K562 (cell line): Measurements from ENCODE around the gene THG1L. TPM values are rescaled to one million over a fixed set of nuclear protein-coding genes. Genes with fewer than 3 reads are reported as not detected.

Experiments used
- ARID3B ChIP-seq: fragments of 250-450 bp; sonication (Bioruptor Pico); IDR thresholded peaks from 2 replicates; pipeline ENCODE4 v1.4.0; 2020; ENCODE audit warnings: borderline replicate concordance
- GTF2B ChIP-seq: IDR thresholded peaks from 2 replicates; pipeline ENCODE4 v1.6.1; 2011; ENCODE audit not compliant: insufficient read length; ENCODE audit errors: extremely low read depth
- HNRNPL ChIP-seq: fragments of 200-400 bp; formaldehyde crosslinking; IDR thresholded peaks from 2 replicates; pipeline ENCODE4 v1.6.1; 2017; ENCODE audit warnings: low read depth, mild to moderate bottlenecking, low read length
- MCM2 ChIP-seq: fragments of 450-650 bp; IDR thresholded peaks from 2 replicates; pipeline ENCODE4 v1.6.1; 2017; ENCODE audit warnings: low read depth, mild to moderate bottlenecking
- MITF ChIP-seq: IDR thresholded peaks from 2 replicates; pipeline ENCODE4 v1.6.1; 2014; ENCODE audit warnings: antibody characterized with exemption
- NCOA4 ChIP-seq: fragments of 450-650 bp; IDR thresholded peaks from 2 replicates; pipeline ENCODE4 v1.6.1; 2018; ENCODE audit warnings: mild to moderate bottlenecking; ENCODE audit not compliant: partially characterized antibody
- NR2F6 ChIP-seq: fragments of 450-650 bp; formaldehyde crosslinking; IDR thresholded peaks from 2 replicates; pipeline ENCODE4 v1.4.0; 2020; ENCODE audit warnings: mild to moderate bottlenecking
- PURB ChIP-seq: sonication (generic); formaldehyde crosslinking; IDR thresholded peaks from 2 replicates; pipeline ENCODE4 v1.9.0; 2021; ENCODE audit warnings: low read depth, mild to moderate bottlenecking, missing genetic modification reagents
- SREBF2 ChIP-seq: sonication (generic); formaldehyde crosslinking; IDR thresholded peaks from 2 replicates; pipeline ENCODE4 v1.4.0; 2020; ENCODE audit warnings: mild to moderate bottlenecking, missing genetic modification reagents
- TOE1 ChIP-seq, 2 experiments: fragments of 450-650 bp in 1 of 2; sonication (generic) in 1 of 2; formaldehyde crosslinking in 1 of 2; IDR thresholded peaks; 2 replicates each; pipeline versions ENCODE4 v1.7.1 to v1.8.0; 2016 to 2022; ENCODE audit warnings: borderline replicate concordance in 2 of 2, mild to moderate bottlenecking in 2 of 2, antibody characterized with exemption in 1 of 2, inconsistent platforms in 1 of 2, low read depth in 1 of 2, missing genetic modification reagents in 1 of 2, moderate library complexity in 1 of 2
- ZNF561 ChIP-seq: fragments of 450-650 bp; formaldehyde crosslinking; conservative IDR thresholded peaks from 2 replicates; pipeline ENCODE4 v1.4.0; 2020; ENCODE audit warnings: mild to moderate bottlenecking, moderate library complexity
- ZNF696 ChIP-seq: fragments of 250-450 bp; sonication (Bioruptor Pico); conservative IDR thresholded peaks from 2 replicates; pipeline ENCODE4 v1.4.0; 2020; ENCODE audit warnings: mild to moderate bottlenecking, moderate library complexity
- polyA plus RNA-seq, 8 experiments: library from polyadenylated mRNA; depleted of rRNA in 4 of 8; stranded (reverse) in 5 of 8; unstranded in 3 of 8; fragments of >200 nt; fragmentation: Nextera tagmentation in 2 of 8; fragmentation: Illumina TruSeq in 1 of 8; extraction: Ambion mirVana in 2 of 8; extraction: Trizol in 1 of 8; gene quantifications; 2 replicates each; pipeline versions ENCODE4 v1.2.1 to v1.2.3, GENCODE V29; 2011 to 2014; ENCODE audit warnings: inconsistent platforms in 1 of 8, missing spikeins in 1 of 8
- total RNA-seq, 7 experiments: library from RNA; depleted of rRNA in 6 of 7; stranded (reverse); fragments of >200 nt in 6 of 7; fragmentation: Illumina TruSeq in 2 of 7; extraction: Trizol in 2 of 7; gene quantifications; 2 replicates each; pipeline versions ENCODE4 v1.2.1 to v1.2.3, GENCODE V29; 2011 to 2021; ENCODE audit warnings: low replicate concordance in 1 of 7
- TF ChIP-seq, protein P1 (sequence below): fragments of 250-450 bp; sonication (Bioruptor Pico); IDR thresholded peaks from 2 replicates; pipeline ENCODE4 v1.4.0; 2020; ENCODE audit warnings: mild to moderate bottlenecking, moderate library complexity, borderline replicate concordance
- TF ChIP-seq, protein P2 (sequence below): sonication (generic); formaldehyde crosslinking; IDR thresholded peaks from 2 replicates; pipeline ENCODE4 v1.8.0; 2022; ENCODE audit warnings: mild to moderate bottlenecking, missing genetic modification reagents

Gene THG1L
- total and polyA plus RNA-seq, 9 of the 15 experiments (the other 6 are each of a cell fraction or from before 2014, with no cell fraction given): 21.8 to 40.7 (median 28.0) TPM

- TF ChIP-seq MITF (no peak), SREBF2 (CRISPR knock-in tag) (no peak), TOE1 (IDR thresholded peaks at IDR 0.05; ENCODE audit: borderline replicate concordance) (peak; percentile 68), TOE1 (CRISPR knock-in tag; IDR thresholded peaks at IDR 0.05; ENCODE audit: borderline replicate concordance, low read depth) (no peak), PURB (CRISPR knock-in tag) (no peak), ARID3B (no peak), MCM2 (no peak), HNRNPL (no peak), GTF2B (peak; percentile 16), ZNF696 (CRISPR knock-in tag) (no peak), NCOA4 (no peak), NR2F6 (no peak), ZNF561 (CRISPR knock-in tag) (no peak)
- TF ChIP-seq, protein P1, sequence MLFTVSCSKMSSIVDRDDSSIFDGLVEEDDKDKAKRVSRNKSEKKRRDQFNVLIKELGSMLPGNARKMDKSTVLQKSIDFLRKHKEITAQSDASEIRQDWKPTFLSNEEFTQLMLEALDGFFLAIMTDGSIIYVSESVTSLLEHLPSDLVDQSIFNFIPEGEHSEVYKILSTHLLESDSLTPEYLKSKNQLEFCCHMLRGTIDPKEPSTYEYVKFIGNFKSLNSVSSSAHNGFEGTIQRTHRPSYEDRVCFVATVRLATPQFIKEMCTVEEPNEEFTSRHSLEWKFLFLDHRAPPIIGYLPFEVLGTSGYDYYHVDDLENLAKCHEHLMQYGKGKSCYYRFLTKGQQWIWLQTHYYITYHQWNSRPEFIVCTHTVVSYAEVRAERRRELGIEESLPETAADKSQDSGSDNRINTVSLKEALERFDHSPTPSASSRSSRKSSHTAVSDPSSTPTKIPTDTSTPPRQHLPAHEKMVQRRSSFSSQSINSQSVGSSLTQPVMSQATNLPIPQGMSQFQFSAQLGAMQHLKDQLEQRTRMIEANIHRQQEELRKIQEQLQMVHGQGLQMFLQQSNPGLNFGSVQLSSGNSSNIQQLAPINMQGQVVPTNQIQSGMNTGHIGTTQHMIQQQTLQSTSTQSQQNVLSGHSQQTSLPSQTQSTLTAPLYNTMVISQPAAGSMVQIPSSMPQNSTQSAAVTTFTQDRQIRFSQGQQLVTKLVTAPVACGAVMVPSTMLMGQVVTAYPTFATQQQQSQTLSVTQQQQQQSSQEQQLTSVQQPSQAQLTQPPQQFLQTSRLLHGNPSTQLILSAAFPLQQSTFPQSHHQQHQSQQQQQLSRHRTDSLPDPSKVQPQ: no peak
- TF ChIP-seq, protein P2, sequence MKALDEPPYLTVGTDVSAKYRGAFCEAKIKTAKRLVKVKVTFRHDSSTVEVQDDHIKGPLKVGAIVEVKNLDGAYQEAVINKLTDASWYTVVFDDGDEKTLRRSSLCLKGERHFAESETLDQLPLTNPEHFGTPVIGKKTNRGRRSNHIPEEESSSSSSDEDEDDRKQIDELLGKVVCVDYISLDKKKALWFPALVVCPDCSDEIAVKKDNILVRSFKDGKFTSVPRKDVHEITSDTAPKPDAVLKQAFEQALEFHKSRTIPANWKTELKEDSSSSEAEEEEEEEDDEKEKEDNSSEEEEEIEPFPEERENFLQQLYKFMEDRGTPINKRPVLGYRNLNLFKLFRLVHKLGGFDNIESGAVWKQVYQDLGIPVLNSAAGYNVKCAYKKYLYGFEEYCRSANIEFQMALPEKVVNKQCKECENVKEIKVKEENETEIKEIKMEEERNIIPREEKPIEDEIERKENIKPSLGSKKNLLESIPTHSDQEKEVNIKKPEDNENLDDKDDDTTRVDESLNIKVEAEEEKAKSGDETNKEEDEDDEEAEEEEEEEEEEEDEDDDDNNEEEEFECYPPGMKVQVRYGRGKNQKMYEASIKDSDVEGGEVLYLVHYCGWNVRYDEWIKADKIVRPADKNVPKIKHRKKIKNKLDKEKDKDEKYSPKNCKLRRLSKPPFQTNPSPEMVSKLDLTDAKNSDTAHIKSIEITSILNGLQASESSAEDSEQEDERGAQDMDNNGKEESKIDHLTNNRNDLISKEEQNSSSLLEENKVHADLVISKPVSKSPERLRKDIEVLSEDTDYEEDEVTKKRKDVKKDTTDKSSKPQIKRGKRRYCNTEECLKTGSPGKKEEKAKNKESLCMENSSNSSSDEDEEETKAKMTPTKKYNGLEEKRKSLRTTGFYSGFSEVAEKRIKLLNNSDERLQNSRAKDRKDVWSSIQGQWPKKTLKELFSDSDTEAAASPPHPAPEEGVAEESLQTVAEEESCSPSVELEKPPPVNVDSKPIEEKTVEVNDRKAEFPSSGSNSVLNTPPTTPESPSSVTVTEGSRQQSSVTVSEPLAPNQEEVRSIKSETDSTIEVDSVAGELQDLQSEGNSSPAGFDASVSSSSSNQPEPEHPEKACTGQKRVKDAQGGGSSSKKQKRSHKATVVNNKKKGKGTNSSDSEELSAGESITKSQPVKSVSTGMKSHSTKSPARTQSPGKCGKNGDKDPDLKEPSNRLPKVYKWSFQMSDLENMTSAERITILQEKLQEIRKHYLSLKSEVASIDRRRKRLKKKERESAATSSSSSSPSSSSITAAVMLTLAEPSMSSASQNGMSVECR (CRISPR knock-in tag): peak; percentile 90; the same call in 1 of the 2 replicates
These were observed at the start of gene THG1L (continued) for GRCh38 chr5:157731272-157732129.
